Measurements from ENCODE around the gene CUL1. TPM values are rescaled to one million over a fixed set of nuclear protein-coding genes. Genes with fewer than 3 reads are reported as not detected.

Gene CUL1
- total RNA-seq, 1 experiment from 2014 or later, result 72.3 TPM

DNA sequence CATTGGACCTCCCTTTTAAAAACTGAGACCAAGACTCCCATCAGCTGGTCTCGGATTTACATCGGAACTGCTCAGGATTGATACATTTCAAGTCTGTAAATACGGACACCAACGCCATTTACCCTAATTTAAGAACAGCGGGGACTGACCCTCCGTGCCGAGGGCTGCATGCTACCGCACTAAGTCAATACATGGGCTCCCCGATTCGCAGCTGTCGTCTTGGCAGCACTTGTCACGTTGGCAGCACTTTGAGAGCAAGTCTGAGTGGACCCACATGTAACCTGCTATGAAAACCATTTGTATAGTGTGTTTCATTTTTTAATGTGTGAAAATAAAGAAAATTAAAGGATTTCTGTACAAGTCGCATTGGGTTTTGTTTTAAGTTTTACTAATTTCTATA is 102.0 kb downstream of the CUL1 start:
- no peak overlapping the region for H3K4me3 Mint-ChIP-seq
- H3K4me1 ChIP-seq (ENCODE audit: insufficient read depth, low read length), result peaks cover 5% of the 10 kb centered on the region
- no peak overlapping the region for H3K18ac ChIP-seq (ENCODE audit: insufficient read length, low read depth, low read length)
- peaks cover 5 to 12% of the 10 kb centered on the region in 2 experiments; a peak in 4 of 5 replicates for H3K9me3 Mint-ChIP-seq
- H4K91ac ChIP-seq (ENCODE audit: insufficient read length, low read depth, low read length), result no peak overlapping the region
- TF ChIP-seq, protein P1, sequence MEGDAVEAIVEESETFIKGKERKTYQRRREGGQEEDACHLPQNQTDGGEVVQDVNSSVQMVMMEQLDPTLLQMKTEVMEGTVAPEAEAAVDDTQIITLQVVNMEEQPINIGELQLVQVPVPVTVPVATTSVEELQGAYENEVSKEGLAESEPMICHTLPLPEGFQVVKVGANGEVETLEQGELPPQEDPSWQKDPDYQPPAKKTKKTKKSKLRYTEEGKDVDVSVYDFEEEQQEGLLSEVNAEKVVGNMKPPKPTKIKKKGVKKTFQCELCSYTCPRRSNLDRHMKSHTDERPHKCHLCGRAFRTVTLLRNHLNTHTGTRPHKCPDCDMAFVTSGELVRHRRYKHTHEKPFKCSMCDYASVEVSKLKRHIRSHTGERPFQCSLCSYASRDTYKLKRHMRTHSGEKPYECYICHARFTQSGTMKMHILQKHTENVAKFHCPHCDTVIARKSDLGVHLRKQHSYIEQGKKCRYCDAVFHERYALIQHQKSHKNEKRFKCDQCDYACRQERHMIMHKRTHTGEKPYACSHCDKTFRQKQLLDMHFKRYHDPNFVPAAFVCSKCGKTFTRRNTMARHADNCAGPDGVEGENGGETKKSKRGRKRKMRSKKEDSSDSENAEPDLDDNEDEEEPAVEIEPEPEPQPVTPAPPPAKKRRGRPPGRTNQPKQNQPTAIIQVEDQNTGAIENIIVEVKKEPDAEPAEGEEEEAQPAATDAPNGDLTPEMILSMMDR (conservative IDR thresholded peaks at IDR 0.05), result no peak
- peak overlapping the region in 2 of 3 experiments; percentile 13 to 95; a peak in 3 of 7 replicates for H3K27ac Mint-ChIP-seq
- H4K8ac ChIP-seq (replicated peaks; ENCODE audit: insufficient read length, low read depth, low read length), result no peak overlapping the region
- H3K9me3 ChIP-seq (ENCODE audit: control insufficient read depth, low read depth, low read length), result no peaks in the 10 kb centered on the region
- H3K79me1 ChIP-seq (ENCODE audit: insufficient read depth, low read depth, low read length, poor library complexity, severe bottlenecking), result no peaks in the 10 kb centered on the region
- H3K27ac ChIP-seq (ENCODE audit: insufficient read length, low read depth, low read length), result no peak overlapping the region
- H2AK5ac ChIP-seq (ENCODE audit: insufficient read length, low read length), result no peak overlapping the region
- no peaks in the 10 kb centered on the region for H3K27me3 ChIP-seq (ENCODE audit: insufficient read depth, low read length)
- no peak overlapping the region for H3K4me2 ChIP-seq (ENCODE audit: insufficient read depth, insufficient read length, low read length)
- H3T11ph ChIP-seq (ENCODE audit: low read length), result no peak overlapping the region
- H3K23ac ChIP-seq (ENCODE audit: insufficient read length, low read depth, low read length), result no peak overlapping the region
- H2BK120ac ChIP-seq (ENCODE audit: low read depth, low read length, poor library complexity, severe bottlenecking), result no peak overlapping the region
- H3K23me2 ChIP-seq (ENCODE audit: insufficient read length, low read depth, low read length, poor library complexity, severe bottlenecking), result no peaks in the 10 kb centered on the region
- WGBS (ENCODE audit: extremely low coverage, insufficient read length, low lambda C conversion rate), result no CpG with 5 or more reads among the region's 13 CpGs
- peaks cover 45 to 73% (median 66%) of the 10 kb centered on the region in 3 experiments for H3K36me3 Mint-ChIP-seq (ENCODE audit: insufficient read depth in 1 of 3, low read depth in 3 of 3)
- peaks cover 17 to 19% of the 10 kb centered on the region in 2 experiments for H3K4me1 Mint-ChIP-seq
- no peak overlapping the region for H2BK20ac ChIP-seq (ENCODE audit: low read depth, low read length, poor library complexity, severe bottlenecking)
- H2BK5ac ChIP-seq (ENCODE audit: insufficient read length, low read length), result no peak overlapping the region
- no peaks in the 10 kb centered on the region for H3K79me2 ChIP-seq (ENCODE audit: insufficient read depth, low read length)
- no peak overlapping the region for H2BK15ac ChIP-seq (ENCODE audit: low read depth, low read length)
- no peak overlapping the region for H3K56ac ChIP-seq (ENCODE audit: insufficient read length, low read depth, low read length)
- no peak overlapping the region for H4K5ac ChIP-seq (ENCODE audit: insufficient read length, low read depth, low read length)
- no peaks in the 10 kb centered on the region for H3K27me3 Mint-ChIP-seq (ENCODE audit: low read depth)
- H4K20me1 ChIP-seq (ENCODE audit: control insufficient read depth, insufficient read depth, insufficient read length), result no peaks in the 10 kb centered on the region
- no peak overlapping the region for H3K4ac ChIP-seq (ENCODE audit: low read depth, low read length)
- H2BK12ac ChIP-seq (ENCODE audit: insufficient read length, low read depth, low read length), result no peak overlapping the region
- no peak overlapping the region for H3K14ac ChIP-seq (ENCODE audit: insufficient read depth, low read length)
- no peak overlapping the region for H2AFZ ChIP-seq (ENCODE audit: low read length)
- DNase-seq, result no peak
- no peak overlapping the region for H3K9ac ChIP-seq (ENCODE audit: extremely low read depth, insufficient read length, low read length)
